ENCODE data around the gene BPIFB3. TPM values are rescaled to one million over a fixed set of nuclear protein-coding genes. Genes with fewer than 3 reads are reported as not detected.

Gene BPIFB3
- total RNA-seq, 4 donors from 2014 or later: not detected

GRCh38 chr20:33079259-33079658 is 25.6 kb downstream of the BPIFB3 start, which contains the start of gene BPIFB4:
BPIFB4 (plus strand) TSS chr20:33079643; CDS start chr20:33081527, 1,884 bp downstream.
- Histone ChIP-seq H3K27me3 (peaks cover 47% of the 10 kb centered on the region), H3K27ac (no peak within 1 kb of the TSS), H3K36me3 (no peaks in the 10 kb centered on the region), H3K4me3 (no peak within 1 kb of the TSS), H3K9me3 (no peaks in the 10 kb centered on the region), H3K4me1 (no peaks in the 10 kb centered on the region)
- TF ChIP-seq, protein P1, sequence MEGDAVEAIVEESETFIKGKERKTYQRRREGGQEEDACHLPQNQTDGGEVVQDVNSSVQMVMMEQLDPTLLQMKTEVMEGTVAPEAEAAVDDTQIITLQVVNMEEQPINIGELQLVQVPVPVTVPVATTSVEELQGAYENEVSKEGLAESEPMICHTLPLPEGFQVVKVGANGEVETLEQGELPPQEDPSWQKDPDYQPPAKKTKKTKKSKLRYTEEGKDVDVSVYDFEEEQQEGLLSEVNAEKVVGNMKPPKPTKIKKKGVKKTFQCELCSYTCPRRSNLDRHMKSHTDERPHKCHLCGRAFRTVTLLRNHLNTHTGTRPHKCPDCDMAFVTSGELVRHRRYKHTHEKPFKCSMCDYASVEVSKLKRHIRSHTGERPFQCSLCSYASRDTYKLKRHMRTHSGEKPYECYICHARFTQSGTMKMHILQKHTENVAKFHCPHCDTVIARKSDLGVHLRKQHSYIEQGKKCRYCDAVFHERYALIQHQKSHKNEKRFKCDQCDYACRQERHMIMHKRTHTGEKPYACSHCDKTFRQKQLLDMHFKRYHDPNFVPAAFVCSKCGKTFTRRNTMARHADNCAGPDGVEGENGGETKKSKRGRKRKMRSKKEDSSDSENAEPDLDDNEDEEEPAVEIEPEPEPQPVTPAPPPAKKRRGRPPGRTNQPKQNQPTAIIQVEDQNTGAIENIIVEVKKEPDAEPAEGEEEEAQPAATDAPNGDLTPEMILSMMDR (IDR thresholded peaks at IDR 0.05): no peak
- TF ChIP-seq POLR2A (IDR thresholded peaks at IDR 0.05) (no peak), EP300 (IDR thresholded peaks at IDR 0.05) (no peak), POLR2AphosphoS5 (IDR thresholded peaks at IDR 0.05) (no peak)
- WGBS, 2 donors (ENCODE audit: low coverage in 1 of 2): no CpG with 5 or more reads among the region's 2 CpGs
- ATAC-seq: no peak

DNA sequence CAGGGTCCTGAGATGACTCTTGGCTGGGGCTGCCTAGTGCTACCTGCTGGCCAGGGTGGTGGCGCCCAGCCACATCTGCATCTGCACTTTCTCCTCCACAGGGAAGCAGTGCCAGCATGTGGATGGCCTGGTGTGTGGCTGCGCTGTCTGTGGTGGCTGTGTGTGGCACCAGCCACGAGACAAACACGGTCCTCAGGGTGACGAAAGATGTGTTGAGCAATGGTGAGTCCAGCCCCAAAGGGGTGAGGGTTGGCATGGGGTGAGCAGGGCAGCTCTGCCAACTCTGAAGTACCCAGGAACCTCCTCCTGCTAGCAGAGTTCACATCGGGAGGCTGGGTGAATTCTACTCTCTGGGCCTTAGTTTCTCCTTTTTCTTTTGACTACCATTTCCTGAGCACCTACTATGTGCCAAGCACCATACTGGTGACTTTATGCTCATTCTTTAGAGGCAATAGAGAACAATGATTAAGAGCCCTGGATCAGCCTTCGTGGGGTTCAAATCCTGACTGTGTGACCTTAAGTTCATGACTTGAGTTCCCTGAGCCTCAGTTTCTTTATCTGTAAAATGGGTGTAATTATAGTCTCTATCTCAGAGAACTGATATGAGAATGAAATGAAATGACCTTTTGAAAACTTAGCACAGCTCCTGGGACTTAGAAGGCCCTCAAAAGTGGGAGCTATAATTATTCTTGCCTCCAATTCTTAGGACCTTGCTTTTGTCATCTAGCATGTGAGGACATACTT is 27.9 kb downstream of the BPIFB3 start:
- Histone ChIP-seq H3K4me1 (no peaks in the 10 kb centered on the region), H3K4me3 (no peak overlapping the region), H3K27me3 (peaks cover 37% of the 10 kb centered on the region), H3K9me3 (no peaks in the 10 kb centered on the region), H3K27ac (no peak overlapping the region), H3K36me3 (no peaks in the 10 kb centered on the region)
- no peak for TF ChIP-seq POLR2A (IDR thresholded peaks at IDR 0.05)
- TF ChIP-seq, protein P1 (IDR thresholded peaks at IDR 0.05): no peak
- TF ChIP-seq EP300 (IDR thresholded peaks at IDR 0.05): no peak
- TF ChIP-seq POLR2AphosphoS5 (IDR thresholded peaks at IDR 0.05): no peak
- ATAC-seq: no peak
- 85 to 87% methylated on average over 2 of the region's 7 CpGs for WGBS, 2 donors (ENCODE audit: low coverage in 1 of 2)

DNA sequence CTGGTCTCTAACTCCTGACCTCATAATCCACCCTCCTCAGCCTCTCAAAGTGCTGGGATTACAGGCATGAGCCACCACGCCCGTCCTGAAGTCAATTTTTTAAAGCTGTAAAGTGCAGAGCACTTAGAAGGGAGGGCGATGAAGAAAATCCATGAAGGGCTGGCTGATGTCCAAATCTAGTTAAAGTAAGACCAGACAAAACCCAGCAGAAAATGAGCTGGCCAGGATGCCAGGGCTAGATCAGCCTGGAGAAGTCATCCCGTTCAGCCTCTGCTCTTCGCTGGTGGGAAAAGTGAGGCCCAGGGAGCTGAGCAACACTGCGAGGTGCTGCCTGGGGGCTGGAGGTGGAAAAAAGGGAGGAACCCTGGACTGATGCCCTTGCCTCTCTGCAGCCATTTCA is 28.8 kb downstream of the BPIFB3 start:
- WGBS, 2 donors (ENCODE audit: low coverage in 1 of 2): 24 to 28% methylated on average over 2 of the region's 6 CpGs
- TF ChIP-seq EP300 (IDR thresholded peaks at IDR 0.05) (no peak), POLR2A (IDR thresholded peaks at IDR 0.05) (no peak), POLR2AphosphoS5 (IDR thresholded peaks at IDR 0.05) (no peak)
- TF ChIP-seq, protein P1 (IDR thresholded peaks at IDR 0.05): no peak
- no peak for ATAC-seq

GRCh38 chr20:33083544-33084340 is 30.0 kb downstream of the BPIFB3 start:
- Histone ChIP-seq H3K27me3 (peaks cover 23% of the 10 kb centered on the region), H3K36me3 (no peaks in the 10 kb centered on the region), H3K9me3 (no peaks in the 10 kb centered on the region), H3K27ac (no peak overlapping the region), H3K4me1 (no peaks in the 10 kb centered on the region), H3K4me3 (no peak overlapping the region)
- ATAC-seq: no peak
- TF ChIP-seq POLR2A (IDR thresholded peaks at IDR 0.05): no peak
- TF ChIP-seq EP300 (IDR thresholded peaks at IDR 0.05): no peak
- TF ChIP-seq, protein P1 (IDR thresholded peaks at IDR 0.05): no peak
- TF ChIP-seq POLR2AphosphoS5 (IDR thresholded peaks at IDR 0.05): no peak
- WGBS, 2 donors (ENCODE audit: low coverage in 1 of 2): 88 to 96% methylated on average over 5 to 14 of the region's 20 CpGs

More for the DNA sequence above, 28.8 kb downstream of the BPIFB3 start:
- H3K27ac ChIP-seq: no peak overlapping the region
- peaks cover 27% of the 10 kb centered on the region for H3K27me3 ChIP-seq
- H3K4me3 ChIP-seq: no peak overlapping the region
- H3K36me3 ChIP-seq: no peaks in the 10 kb centered on the region
- H3K4me1 ChIP-seq: no peaks in the 10 kb centered on the region
- H3K9me3 ChIP-seq: no peaks in the 10 kb centered on the region
